ENCODE measurements around the gene DNAH5.

DNA sequence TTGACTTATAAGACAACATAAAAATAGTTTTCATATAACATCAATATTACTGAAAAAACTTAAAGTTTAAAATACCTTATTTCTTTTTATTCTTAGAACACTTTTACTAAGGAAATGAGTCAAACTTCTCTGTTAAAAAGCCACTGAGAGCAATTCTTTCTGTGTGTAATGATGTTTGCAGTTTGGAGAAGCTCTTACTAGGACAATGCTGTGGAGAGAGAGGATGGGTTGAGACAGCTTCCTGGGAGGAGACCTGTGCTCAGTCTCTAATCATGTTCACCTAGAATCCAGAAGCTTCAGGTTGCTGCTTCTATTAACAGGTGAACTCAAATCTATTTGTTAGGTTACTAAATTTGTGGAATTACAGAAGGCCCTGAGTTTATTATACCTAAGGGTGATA, 198.5 kb downstream of the DNAH5 start:
- TF ChIP-seq CTCF (IDR thresholded peaks at IDR 0.05) (no peak), POLR2A (IDR thresholded peaks at IDR 0.05) (no peak)

All from lower leg skin (tissue), 3 donors.